Endodermal cell (in vitro differentiated cells): ENCODE data around the gene AMPD1. TPM values are rescaled to one million over a fixed set of nuclear protein-coding genes. Genes with fewer than 3 reads are reported as not detected.

ENCODE experiments used
- DNase-seq: peaks from one replicate; pipeline ENCODE4 v3.0.0-alpha.2; 2017
- H3K27ac ChIP-seq: 2 replicates; pipeline ENCODE4 v1.5.1; 2013; ENCODE audit warnings: mild to moderate bottlenecking, low read depth, low read length, moderate library complexity
- H3K27me3 ChIP-seq: 2 replicates; pipeline ENCODE4 v1.6.1; 2013; ENCODE audit warnings: mild to moderate bottlenecking, low read length, moderate library complexity; ENCODE audit not compliant: insufficient read depth, control insufficient read depth, poor library complexity, severe bottlenecking
- H3K36me3 ChIP-seq: 2 replicates; pipeline ENCODE4 v1.7.0; 2013; ENCODE audit warnings: mild to moderate bottlenecking, low read length, moderate library complexity; ENCODE audit not compliant: control insufficient read depth, insufficient read depth
- H3K4me1 ChIP-seq: one replicate; pipeline ENCODE4 v1.7.0; 2013; ENCODE audit warnings: low read length; ENCODE audit not compliant: control insufficient read depth, insufficient read depth
- H3K4me3 ChIP-seq: 2 replicates; pipeline ENCODE4 v1.5.1; 2013; ENCODE audit warnings: mild to moderate bottlenecking, low read length, moderate library complexity
- H3K9ac ChIP-seq: 2 replicates; pipeline ENCODE4 v1.6.1; 2013; ENCODE audit warnings: mild to moderate bottlenecking, low read length, moderate library complexity; ENCODE audit not compliant: poor library complexity, severe bottlenecking; ENCODE audit errors: extremely low read depth
- H3K9me3 ChIP-seq: 2 replicates; pipeline ENCODE4 v1.6.1; 2013; ENCODE audit warnings: mild to moderate bottlenecking, low read length, moderate library complexity; ENCODE audit not compliant: control insufficient read depth
- H3K27ac Mint-ChIP-seq: 2 replicates; pipeline ENCODE4 v1.8.0; 2020; ENCODE audit warnings: mixed read lengths
- H3K27me3 Mint-ChIP-seq: 2 replicates; pipeline ENCODE4 v1.8.0; 2021; ENCODE audit warnings: mild to moderate bottlenecking, mixed read lengths; ENCODE audit not compliant: insufficient read depth
- H3K36me3 Mint-ChIP-seq: 2 replicates; pipeline ENCODE4 v1.8.0; 2020; ENCODE audit warnings: low read depth, mixed read lengths
- H3K4me1 Mint-ChIP-seq: 2 replicates; pipeline ENCODE4 v1.8.0; 2020; ENCODE audit warnings: mixed read lengths
- H3K4me3 Mint-ChIP-seq: 2 replicates; pipeline ENCODE4 v1.8.0; 2020; ENCODE audit warnings: mild to moderate bottlenecking, moderate library complexity, mixed read lengths
- H3K9me3 Mint-ChIP-seq: 2 replicates; pipeline ENCODE4 v1.8.0; 2020; ENCODE audit warnings: mild to moderate bottlenecking, mixed read lengths
- WGBS, 2 experiments: methylation state at CpG; one replicate each; pipeline versions ENCODE4 v1.1.5 to v1.1.7; 2013; ENCODE audit warnings: missing lambda C conversion rate in 2 of 2, mixed read lengths in 1 of 2; ENCODE audit not compliant: insufficient coverage in 1 of 2, insufficient read length in 1 of 2; 5-methylcytosine and 5-hydroxymethylcytosine counted together
- total RNA-seq, 2 donors: library from RNA; stranded (reverse); fragmentation: NEBNext Ultra II Directional in 1 of 2; extraction: Animal tissue kit (Norgen Biotek cat#: 25700) in 1 of 2; gene quantifications; 2 replicates in 1 of 2; 3 replicates in 1 of 2; pipeline ENCODE4 v1.2.1, GENCODE V29; 2021
- TF ChIP-seq, protein P1 (sequence below): fragments of 200-600 bp; sonication (generic); conservative IDR thresholded peaks from 2 replicates; pipeline ENCODE4 v1.5.0; 2021; ENCODE audit warnings: antibody characterized with exemption, mild to moderate bottlenecking

AMPD1 gene
- total RNA-seq, 2 donors from 2014 or later, result not detected

DNA sequence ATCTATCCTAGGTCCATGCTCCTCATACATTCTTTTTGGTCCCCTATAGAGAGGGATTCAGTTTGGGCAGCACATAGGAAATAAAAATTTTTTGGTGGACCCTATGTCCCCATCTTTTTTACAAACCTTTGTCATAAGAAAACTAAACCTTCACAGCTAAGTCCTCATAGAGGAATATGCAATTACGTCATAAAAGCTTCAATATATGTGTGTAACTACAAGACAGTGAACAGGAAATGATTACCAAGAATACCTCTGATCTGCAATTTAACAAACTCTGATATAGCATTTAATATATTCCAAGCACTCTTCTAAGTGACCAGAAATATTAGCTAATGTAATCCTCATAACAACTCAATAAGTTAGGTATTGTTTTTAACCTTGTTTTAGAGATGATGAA lies 19.2 kb downstream of the AMPD1 start:
- DNase-seq, result no peak
- TF ChIP-seq, protein P1, sequence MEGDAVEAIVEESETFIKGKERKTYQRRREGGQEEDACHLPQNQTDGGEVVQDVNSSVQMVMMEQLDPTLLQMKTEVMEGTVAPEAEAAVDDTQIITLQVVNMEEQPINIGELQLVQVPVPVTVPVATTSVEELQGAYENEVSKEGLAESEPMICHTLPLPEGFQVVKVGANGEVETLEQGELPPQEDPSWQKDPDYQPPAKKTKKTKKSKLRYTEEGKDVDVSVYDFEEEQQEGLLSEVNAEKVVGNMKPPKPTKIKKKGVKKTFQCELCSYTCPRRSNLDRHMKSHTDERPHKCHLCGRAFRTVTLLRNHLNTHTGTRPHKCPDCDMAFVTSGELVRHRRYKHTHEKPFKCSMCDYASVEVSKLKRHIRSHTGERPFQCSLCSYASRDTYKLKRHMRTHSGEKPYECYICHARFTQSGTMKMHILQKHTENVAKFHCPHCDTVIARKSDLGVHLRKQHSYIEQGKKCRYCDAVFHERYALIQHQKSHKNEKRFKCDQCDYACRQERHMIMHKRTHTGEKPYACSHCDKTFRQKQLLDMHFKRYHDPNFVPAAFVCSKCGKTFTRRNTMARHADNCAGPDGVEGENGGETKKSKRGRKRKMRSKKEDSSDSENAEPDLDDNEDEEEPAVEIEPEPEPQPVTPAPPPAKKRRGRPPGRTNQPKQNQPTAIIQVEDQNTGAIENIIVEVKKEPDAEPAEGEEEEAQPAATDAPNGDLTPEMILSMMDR, result no peak
- Mint-ChIP-seq H3K9me3 (no peaks in the 10 kb centered on the region), H3K4me3 (no peak overlapping the region), H3K27me3 (peaks cover 56% of the 10 kb centered on the region), H3K27ac (no peak overlapping the region), H3K4me1 (peaks cover 2% of the 10 kb centered on the region), H3K36me3 (no peaks in the 10 kb centered on the region)
- H3K9me3 ChIP-seq, result no peaks in the 10 kb centered on the region
- H3K4me3 ChIP-seq, result no peak overlapping the region
- no peak overlapping the region for H3K9ac ChIP-seq
- WGBS, 2 experiments, result 100% methylated on average over 1 of the region's 1 CpG; no CpG with 5 or more reads in 1 of the 2 experiments
- no peaks in the 10 kb centered on the region for H3K36me3 ChIP-seq
- peaks cover 75% of the 10 kb centered on the region for H3K27me3 ChIP-seq
- no peaks in the 10 kb centered on the region for H3K4me1 ChIP-seq
- no peak overlapping the region for H3K27ac ChIP-seq

DNA sequence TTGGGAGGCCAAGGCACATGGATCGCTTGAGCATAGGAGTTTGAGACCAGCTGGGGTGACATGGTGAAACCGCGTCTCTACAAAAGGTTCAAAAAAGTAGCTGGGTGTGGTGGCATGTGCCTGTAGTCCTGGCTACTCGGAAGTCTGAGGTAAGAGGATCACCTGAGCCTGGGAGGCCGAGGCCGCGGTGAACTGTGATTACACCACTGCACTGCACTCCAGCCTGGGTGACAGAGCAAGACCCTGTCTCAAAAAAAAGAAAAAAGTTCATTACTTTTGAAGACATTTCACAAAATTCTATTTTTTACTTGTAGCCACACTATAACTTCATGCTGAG lies 23.4 kb downstream of the AMPD1 start:
- H3K27ac Mint-ChIP-seq, result no peak overlapping the region
- no peaks in the 10 kb centered on the region for H3K36me3 Mint-ChIP-seq
- TF ChIP-seq, protein P1, result no peak
- no peak overlapping the region for H3K9ac ChIP-seq
- no peaks in the 10 kb centered on the region for H3K36me3 ChIP-seq
- H3K27me3 Mint-ChIP-seq, result peaks cover 45% of the 10 kb centered on the region
- no peak overlapping the region for H3K4me3 ChIP-seq
- H3K4me1 Mint-ChIP-seq, result peaks cover 19% of the 10 kb centered on the region
- WGBS, 2 experiments, result 67 to 91% methylated on average over 3 to 7 of the region's 7 CpGs
- no peaks in the 10 kb centered on the region for H3K9me3 Mint-ChIP-seq
- no peak for DNase-seq
- H3K27me3 ChIP-seq, result peaks cover 53% of the 10 kb centered on the region
- no peaks in the 10 kb centered on the region for H3K4me1 ChIP-seq
- H3K27ac ChIP-seq, result no peak overlapping the region
- H3K4me3 Mint-ChIP-seq, result no peak overlapping the region
- no peaks in the 10 kb centered on the region for H3K9me3 ChIP-seq

DNA sequence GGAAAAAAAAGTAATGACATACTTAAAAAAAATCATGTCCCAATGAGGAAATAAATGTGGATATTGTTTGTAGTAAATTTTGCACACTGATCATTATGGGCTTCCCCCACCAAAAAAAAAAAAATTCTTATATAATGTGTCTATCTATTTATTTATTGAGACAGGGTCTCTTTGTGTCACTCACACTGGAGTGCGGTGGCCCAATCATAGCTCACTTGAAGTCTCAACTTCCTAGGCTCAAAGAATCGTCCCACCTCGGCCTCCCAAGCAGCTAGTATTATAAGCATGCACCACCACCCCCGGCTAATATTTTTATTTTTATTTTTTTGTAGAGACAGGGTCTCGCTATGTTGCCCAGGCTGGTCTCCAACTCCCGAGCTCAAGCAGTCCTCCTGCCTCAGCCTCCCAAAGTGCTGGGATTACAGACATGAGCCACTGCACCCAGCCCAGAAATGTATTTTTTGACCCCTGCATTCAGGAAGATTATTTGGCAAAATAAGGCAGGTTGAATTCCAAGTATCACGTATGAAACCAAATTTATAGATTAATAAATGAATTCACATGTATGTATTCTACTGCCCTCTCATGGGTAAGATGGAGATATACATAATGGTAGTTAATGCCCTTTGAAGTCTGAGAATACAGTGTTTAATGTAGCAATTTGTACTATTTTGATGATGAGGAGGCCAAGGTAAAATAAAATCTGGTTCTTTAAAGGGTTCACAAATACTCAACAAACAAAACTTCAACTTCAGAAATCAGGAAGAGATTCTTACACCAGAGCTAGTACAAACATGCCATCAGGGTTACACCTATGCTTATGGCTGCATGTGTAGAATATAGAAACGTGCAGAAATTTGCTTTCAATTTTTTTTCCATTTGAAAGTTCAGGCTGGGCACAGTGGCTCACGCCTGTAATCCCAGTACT lies 24.1 kb downstream of the AMPD1 start:
- DNase-seq, result no peak
- H3K9me3 ChIP-seq, result no peaks in the 10 kb centered on the region
- H3K36me3 ChIP-seq, result no peaks in the 10 kb centered on the region
- no peak overlapping the region for H3K4me3 ChIP-seq
- Mint-ChIP-seq H3K27ac (no peak overlapping the region), H3K36me3 (no peaks in the 10 kb centered on the region), H3K4me1 (peaks cover 23% of the 10 kb centered on the region), H3K27me3 (peaks cover 38% of the 10 kb centered on the region), H3K4me3 (no peak overlapping the region), H3K9me3 (no peaks in the 10 kb centered on the region)
- H3K9ac ChIP-seq, result no peak overlapping the region
- peaks cover 47% of the 10 kb centered on the region for H3K27me3 ChIP-seq
- H3K27ac ChIP-seq, result no peak overlapping the region
- no peaks in the 10 kb centered on the region for H3K4me1 ChIP-seq
- 89 to 93% methylated on average over 6 to 9 of the region's 9 CpGs for WGBS, 2 experiments
- TF ChIP-seq, protein P1, result peak; percentile 49
